ENCODE measurements around the gene SH3GL2. TPM values are rescaled to one million over a fixed set of nuclear protein-coding genes. Genes with fewer than 3 reads are reported as not detected.

The SH3GL2 gene
- total RNA-seq, 4 donors from 2014 or later: 0.67 TPM; not detected in 3

DNA sequence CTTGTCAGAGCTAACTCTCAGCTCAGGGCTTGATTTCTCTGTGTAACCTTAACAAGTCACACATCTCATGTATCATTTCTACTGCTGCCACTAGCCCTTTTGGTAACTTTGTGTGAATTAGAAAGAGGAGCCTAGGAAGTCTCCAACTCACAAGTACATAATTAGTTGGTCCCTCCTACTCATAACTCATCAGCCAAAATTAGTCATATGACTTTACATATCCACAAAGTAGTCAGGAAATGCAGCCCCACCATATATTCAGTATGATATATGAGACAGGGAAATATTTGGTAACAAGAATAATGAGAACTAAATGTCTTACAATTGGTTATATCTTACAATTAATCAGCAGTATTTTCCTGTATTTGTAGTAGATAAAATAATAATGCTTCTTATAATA is 250.2 kb downstream of the SH3GL2 start:
- Histone ChIP-seq H3K27me3 (no peaks in the 10 kb centered on the region), H3K4me1 (no peaks in the 10 kb centered on the region), H3K27ac (no peak overlapping the region), H3K36me3 (no peaks in the 10 kb centered on the region), H3K9me3 (no peaks in the 10 kb centered on the region), H3K4me3 (no peak overlapping the region)
- no peak for TF ChIP-seq POLR2A (IDR thresholded peaks at IDR 0.05)
- TF ChIP-seq, protein P1, sequence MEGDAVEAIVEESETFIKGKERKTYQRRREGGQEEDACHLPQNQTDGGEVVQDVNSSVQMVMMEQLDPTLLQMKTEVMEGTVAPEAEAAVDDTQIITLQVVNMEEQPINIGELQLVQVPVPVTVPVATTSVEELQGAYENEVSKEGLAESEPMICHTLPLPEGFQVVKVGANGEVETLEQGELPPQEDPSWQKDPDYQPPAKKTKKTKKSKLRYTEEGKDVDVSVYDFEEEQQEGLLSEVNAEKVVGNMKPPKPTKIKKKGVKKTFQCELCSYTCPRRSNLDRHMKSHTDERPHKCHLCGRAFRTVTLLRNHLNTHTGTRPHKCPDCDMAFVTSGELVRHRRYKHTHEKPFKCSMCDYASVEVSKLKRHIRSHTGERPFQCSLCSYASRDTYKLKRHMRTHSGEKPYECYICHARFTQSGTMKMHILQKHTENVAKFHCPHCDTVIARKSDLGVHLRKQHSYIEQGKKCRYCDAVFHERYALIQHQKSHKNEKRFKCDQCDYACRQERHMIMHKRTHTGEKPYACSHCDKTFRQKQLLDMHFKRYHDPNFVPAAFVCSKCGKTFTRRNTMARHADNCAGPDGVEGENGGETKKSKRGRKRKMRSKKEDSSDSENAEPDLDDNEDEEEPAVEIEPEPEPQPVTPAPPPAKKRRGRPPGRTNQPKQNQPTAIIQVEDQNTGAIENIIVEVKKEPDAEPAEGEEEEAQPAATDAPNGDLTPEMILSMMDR (IDR thresholded peaks at IDR 0.05): no peak
- no peak for DNase-seq

DNA sequence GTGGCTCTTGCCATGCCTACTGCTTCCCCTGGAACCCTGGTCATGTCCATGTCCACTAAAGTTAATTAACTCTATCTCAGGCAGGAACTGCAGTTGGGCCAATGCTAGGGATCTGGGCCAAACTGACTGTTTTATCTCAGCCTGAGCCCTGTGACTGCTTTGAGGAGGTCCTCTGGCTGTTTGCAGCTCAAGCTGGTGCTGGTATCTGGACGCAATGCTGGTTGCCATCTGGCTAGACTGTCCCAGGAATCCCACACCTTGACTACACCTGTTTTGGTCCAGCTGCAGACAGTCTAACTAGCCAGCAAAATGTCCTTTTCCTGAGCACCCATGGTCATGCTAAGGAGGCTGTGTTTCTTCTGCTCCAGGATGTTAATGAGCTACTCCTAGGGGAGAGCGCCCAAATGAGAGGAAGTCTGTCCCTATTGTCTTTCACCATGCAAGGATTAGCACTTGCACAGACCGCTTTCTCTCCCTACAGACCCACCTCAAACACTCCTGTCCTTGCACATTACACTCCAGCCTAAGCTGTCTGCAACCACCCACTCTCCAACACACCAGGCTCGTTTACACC is 251.0 kb downstream of the SH3GL2 start:
- Histone ChIP-seq H3K36me3 (no peaks in the 10 kb centered on the region), H3K4me3 (no peak overlapping the region), H3K9me3 (no peaks in the 10 kb centered on the region), H3K27me3 (no peaks in the 10 kb centered on the region), H3K4me1 (no peaks in the 10 kb centered on the region), H3K27ac (no peak overlapping the region)
- TF ChIP-seq POLR2A (IDR thresholded peaks at IDR 0.05): no peak
- TF ChIP-seq, protein P1 (IDR thresholded peaks at IDR 0.05): no peak
- no peak for DNase-seq

DNA sequence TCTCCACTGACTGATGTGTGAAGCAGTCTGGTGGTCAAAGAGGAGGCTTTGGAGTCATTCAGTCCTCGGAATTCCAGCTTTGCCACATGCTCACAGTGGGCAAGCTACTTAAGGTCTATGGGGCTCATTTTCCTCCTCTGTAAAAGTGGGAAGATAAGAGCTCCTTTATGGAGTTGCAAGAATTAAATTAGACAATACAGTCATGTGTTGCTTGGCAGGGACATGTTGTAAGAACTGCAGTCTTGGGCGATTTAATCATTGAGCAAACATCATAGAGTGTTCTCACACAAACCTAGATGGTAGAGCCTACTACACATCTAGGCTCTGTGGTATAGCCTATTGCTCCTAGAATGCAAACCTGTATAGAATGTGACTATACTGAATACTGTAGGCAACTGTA is 253.9 kb downstream of the SH3GL2 start:
- no peaks in the 10 kb centered on the region for H3K4me1 ChIP-seq

DNA sequence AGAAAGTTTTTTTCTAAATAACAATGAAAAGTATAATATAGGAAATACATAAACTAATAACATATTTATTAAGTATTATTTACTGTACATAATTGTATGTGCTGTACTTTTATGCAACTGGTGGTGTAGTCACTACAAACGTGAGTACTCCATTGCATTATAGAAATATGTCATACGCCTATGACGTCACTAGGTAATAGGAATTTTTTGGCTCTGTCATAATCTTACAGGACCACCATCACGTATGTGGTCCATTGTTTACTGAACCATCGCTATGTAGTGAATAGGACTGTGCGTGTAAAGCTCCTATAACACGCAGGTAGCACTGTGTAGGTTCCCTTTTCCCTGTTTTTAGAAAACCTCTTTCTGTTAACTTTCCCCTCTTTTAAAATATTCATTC is 255.0 kb downstream of the SH3GL2 start:
- DNase-seq: no peak
- no peak for TF ChIP-seq POLR2A (IDR thresholded peaks at IDR 0.05)
- TF ChIP-seq, protein P1 (IDR thresholded peaks at IDR 0.05): no peak
- no peaks in the 10 kb centered on the region for H3K36me3 ChIP-seq
- no peak overlapping the region for H3K27ac ChIP-seq
- no peaks in the 10 kb centered on the region for H3K4me1 ChIP-seq
- no peaks in the 10 kb centered on the region for H3K9me3 ChIP-seq
- H3K27me3 ChIP-seq: no peaks in the 10 kb centered on the region
- no peak overlapping the region for H3K4me3 ChIP-seq

More for the DNA sequence above, 253.9 kb downstream of the SH3GL2 start:
- Histone ChIP-seq H3K27ac (no peak overlapping the region), H3K36me3 (no peaks in the 10 kb centered on the region), H3K27me3 (no peaks in the 10 kb centered on the region), H3K9me3 (no peaks in the 10 kb centered on the region), H3K4me3 (no peak overlapping the region)
- DNase-seq: no peak
- TF ChIP-seq, protein P1 (IDR thresholded peaks at IDR 0.05): no peak
- TF ChIP-seq POLR2A (IDR thresholded peaks at IDR 0.05): no peak

DNA sequence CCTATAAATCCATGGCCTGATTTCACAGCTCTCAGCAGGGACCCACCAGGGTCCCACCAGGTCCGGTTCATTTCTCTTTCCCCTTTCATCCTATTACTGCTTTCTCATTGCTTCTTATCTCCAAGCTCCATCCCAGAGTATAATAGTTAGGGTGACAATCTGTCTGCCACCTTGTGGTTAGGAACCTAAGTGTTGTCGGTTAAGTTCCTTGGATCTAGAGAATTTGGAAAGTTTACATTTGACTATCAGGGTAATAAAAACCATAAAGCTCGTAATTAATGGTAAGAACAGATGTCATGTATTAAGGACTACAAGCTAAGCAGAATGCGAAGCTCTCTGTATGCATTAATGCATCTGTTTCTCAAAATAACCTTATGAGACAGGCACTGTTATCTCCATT is 259.1 kb downstream of the SH3GL2 start:
- Histone ChIP-seq H3K4me3 (no peak overlapping the region), H3K9me3 (no peaks in the 10 kb centered on the region), H3K4me1 (no peaks in the 10 kb centered on the region), H3K27ac (no peak overlapping the region), H3K27me3 (no peaks in the 10 kb centered on the region), H3K36me3 (no peaks in the 10 kb centered on the region)
- TF ChIP-seq, protein P1 (IDR thresholded peaks at IDR 0.05): no peak
- no peak for TF ChIP-seq POLR2A (IDR thresholded peaks at IDR 0.05)
- no peak for DNase-seq

DNA sequence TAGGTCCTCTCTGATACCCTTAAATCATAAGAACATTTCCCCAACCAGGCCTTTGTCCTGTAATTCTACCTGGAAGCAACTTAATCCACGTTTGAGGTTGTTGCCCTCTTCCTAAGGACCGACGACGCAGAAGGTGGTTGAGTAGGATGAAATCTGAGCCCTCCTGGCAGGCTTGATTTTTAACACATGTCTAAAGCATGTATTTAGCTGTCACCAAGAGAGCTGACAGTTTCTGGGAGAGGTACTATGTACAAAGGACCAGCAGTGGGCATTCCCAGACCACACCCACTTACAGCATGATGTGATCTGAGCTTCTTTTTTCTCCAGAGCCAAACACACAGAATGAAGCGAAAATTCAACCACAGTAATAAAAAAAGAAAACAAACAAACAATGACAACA is 260.9 kb downstream of the SH3GL2 start:
- Histone ChIP-seq H3K27me3 (no peaks in the 10 kb centered on the region), H3K4me3 (no peak overlapping the region), H3K4me1 (no peaks in the 10 kb centered on the region), H3K9me3 (peaks cover 0 to 2% (median 0%) of the 10 kb centered on the region in 4 donors), H3K36me3 (no peaks in the 10 kb centered on the region), H3K27ac (no peak overlapping the region)
- TF ChIP-seq, protein P1 (IDR thresholded peaks at IDR 0.05): no peak
- no peak for TF ChIP-seq POLR2A (IDR thresholded peaks at IDR 0.05)
- no peak for DNase-seq

Measured in Peyer's patch (tissue), 4 donors.